Neural progenitor cell (in vitro differentiated cells): ENCODE measurements around the gene ATG16L2.

Experiments used
- CTCF ChIP-seq: fragments of 200-600 bp; sonication (generic); IDR thresholded peaks from 2 replicates; pipeline ENCODE4 v1.5.1; 2017; ENCODE audit warnings: antibody characterized with exemption, mild to moderate bottlenecking
- EZH2 ChIP-seq: fragments of 200-600 bp; sonication (generic); IDR thresholded peaks from 2 replicates; pipeline ENCODE4 v1.6.1; 2017; ENCODE audit warnings: antibody characterized with exemption, mild to moderate bottlenecking, moderate library complexity

- TF ChIP-seq EZH2: no peak
- no peak for TF ChIP-seq CTCF
Observed at GRCh38 chr11:72867970-72868369, 53.8 kb downstream of the ATG16L2 start.
